SK-N-MC (cell line): Measurements from ENCODE around the gene CD40.

Source experiments
- EZH2 ChIP-seq: fragments of 200-600 bp; sonication (generic); IDR thresholded peaks from one replicate; pipeline ENCODE4 v1.6.1; 2017; ENCODE audit warnings: antibody characterized with exemption
- POLR2AphosphoS5 ChIP-seq: IDR thresholded peaks from 2 replicates; pipeline ENCODE4 v1.6.1; 2012; ENCODE audit warnings: mild to moderate bottlenecking, low read depth, low read length, borderline replicate concordance

DNA sequence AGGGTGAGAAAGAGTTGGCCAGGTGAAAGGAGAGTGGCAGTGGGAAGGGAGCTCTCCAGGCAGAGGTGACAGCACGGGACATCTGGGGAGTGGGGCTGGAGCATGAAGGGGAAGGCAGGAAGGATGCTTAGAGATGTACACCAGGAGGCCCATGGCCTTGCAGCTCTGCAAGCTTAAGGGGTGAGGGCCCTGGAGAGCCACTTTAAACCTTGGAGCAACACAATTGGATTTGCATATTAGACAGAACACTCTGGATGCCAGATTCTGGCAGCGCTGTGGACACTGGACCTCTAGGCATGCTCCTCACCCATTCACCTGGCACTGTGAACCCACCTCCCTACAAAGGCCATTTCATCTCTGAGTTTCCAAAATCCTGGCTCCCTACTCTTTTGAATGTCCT is 3.7 kb upstream of the CD40 start:
- TF ChIP-seq EZH2 (no peak), POLR2AphosphoS5 (no peak)
